Medulla oblongata (tissue), 1 donor: ENCODE measurements around the gene RAPGEF5.

Experiments used
- DNase-seq: peaks from one replicate; pipeline ENCODE4 v3.0.0-alpha.2; 2015; ENCODE audit errors: extremely low spot score

The RAPGEF5 gene

GRCh38 chr7:22219036-22219435 lies 137.9 kb downstream of the RAPGEF5 start:
- peak; percentile 94 for DNase-seq

GRCh38 chr7:22216832-22217475 lies 140.0 kb downstream of the RAPGEF5 start:
- DNase-seq = peak; percentile 37

- no peak for DNase-seq
These were observed 140.6 kb downstream of the RAPGEF5 start for GRCh38 chr7:22216309-22216708.

DNA sequence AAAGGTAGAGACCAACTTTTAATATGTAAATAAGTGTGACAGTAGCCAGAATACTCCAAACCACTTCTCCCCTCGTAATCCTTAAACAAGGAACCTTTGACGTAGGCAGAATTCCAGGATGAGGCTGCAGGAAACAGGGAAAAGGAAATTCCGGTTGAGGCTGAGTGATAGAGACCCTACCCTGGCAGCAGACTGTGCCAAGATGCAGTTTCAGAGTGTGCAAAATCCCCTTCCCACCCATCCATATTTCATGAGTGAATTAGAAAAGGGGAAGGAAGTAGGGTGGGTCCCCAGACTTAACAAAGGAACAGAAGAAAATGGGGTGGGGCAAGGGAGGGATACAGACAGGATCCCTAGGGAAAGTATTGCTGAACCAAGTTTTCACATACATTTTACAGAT lies 143.0 kb downstream of the RAPGEF5 start:
- no peak for DNase-seq

DNA sequence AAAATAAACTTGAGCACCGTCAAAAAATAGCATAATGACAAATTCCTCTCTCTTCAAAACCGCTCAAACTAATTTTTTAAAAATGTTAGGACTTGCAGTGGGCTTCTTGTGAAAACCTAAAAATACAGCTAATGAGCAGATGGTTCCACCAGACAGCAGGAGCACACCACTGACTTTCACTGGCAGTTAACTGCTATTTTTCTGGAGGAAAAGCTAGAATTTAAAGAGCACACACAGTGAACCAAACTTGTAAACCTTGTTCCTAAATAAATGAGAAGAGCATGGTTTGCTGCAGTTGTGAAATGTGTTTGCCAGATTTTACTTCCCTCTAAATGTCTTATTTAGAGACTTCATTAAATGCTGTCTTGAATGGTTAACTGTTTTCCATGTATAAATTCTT lies 143.9 kb downstream of the RAPGEF5 start:
- DNase-seq = no peak

DNA sequence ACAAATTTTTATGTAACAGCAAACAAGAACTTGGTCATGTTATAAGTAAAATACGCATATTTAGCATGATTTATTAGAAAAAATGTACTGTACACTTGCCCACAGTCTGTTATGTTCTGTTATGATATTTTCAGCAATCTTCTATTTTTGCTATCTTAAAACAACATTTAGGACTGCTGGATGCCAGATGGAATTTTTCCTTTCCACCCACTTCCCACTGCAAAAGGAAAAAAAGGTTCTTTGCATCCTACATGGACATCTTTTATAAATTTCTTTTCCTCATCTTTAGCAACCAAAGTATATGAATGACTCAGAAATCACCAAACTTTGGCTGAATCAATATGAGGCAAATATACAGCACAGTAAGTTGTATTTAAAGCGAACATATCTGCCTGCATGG lies 146.0 kb downstream of the RAPGEF5 start:
- DNase-seq = no peak

DNA sequence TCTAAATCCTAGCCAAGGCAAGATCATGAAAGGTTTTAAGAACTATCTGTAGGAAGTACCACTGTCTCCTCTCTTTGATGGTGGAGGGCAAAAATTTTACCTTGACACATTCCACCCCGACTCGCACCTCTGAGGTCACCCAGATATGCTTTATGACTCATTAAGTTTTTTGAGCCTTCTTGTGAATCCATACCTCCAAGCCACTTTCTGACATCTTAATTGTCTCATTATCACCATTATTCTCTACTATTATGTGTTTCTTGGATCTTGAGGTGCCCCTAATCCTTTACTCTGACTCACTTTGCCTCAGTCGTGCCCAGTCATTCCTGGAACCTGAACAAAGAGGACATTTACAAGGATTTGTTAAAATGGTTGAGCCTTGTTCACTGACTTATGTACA lies 146.6 kb downstream of the RAPGEF5 start:
- DNase-seq = no peak

DNA sequence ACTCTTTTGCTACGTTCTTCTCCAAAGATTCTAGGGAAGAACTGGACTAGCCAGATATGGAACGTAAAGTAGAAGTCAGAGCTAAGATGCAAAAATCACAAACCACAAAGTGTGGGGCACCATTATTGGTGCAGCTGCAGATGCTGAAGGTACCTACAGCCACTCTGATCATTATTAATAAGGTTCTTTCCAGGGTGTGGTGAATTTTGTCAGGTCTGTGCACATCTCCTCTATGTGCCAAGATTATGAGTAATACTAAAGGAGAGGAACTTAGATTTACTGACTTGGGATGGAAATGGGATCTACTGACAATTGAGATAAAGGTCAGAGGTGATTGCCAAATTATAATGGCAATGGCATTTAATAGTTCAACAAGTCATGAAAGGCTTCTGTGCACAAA lies 148.2 kb downstream of the RAPGEF5 start:
- DNase-seq = no peak

DNA sequence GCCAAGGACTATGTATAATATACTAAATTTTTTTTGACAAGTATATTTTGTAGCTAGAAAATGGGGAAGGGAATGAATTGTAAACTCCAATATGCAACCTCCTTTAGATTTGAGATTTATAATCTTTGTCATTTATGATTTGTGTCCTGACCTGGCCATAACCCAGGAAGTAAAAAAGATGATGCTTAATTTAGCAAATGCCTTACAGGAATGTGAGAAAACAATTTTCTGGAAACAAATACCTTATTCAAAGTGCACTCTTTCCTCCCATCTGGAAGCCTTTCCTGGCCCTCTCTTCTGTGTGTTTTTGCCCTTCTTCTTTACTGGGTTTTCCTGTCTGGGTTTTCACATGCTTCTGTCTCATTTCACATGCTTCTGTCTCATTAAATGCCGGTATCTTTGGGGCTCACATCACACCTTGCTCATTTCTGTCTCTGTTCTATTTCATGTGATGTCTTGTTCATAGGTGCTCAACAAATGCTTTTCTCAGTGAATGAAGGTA lies 149.2 kb downstream of the RAPGEF5 start:
- no peak for DNase-seq

- DNase-seq = no peak
These were observed 151.3 kb downstream of the RAPGEF5 start for GRCh38 chr7:22205631-22206030.

- no peak for DNase-seq
These were observed 152.6 kb downstream of the RAPGEF5 start for GRCh38 chr7:22204312-22204711.

DNA sequence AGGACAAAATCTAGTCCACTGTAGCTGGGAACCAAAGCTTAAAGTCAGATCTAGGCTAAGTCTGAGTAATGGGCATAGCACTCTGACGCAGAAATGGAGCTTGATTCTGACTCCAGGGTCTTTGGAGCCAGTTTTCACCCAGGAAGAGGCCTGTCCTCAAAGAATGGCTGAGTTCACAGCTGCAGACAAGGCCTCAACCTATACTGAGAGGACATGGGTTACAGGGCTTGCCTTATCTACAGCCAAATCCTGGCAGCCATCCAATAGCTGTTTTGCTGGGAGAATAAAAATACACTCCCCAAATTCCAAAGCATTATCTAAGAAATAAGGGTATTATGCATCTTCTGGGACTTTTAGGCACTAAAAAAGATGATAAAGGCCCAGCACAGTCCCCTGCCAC lies 154.8 kb downstream of the RAPGEF5 start:
- no peak for DNase-seq

- no peak for DNase-seq
These were observed 155.6 kb downstream of the RAPGEF5 start for GRCh38 chr7:22201186-22201880.

DNA sequence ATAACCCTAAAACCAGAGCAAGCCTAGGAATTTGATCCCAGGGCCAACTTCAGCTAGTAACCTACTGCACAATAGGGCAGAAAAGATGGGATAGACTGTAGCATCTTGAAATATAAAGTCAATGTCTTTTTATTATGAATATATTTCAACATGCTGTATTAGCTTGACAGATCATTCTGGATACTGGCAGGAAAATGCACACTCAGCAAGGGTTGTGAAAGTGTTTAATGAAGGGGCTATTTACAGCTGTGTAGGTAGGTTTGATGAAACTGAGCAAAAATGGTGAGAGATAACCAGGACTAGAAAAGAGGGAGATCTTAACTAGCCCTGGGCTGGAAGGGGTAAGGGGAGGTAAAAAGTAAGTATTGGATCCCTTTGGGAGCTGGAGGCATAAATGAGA lies 156.2 kb downstream of the RAPGEF5 start:
- no peak for DNase-seq

GRCh38 chr7:22200238-22200637 lies 156.7 kb downstream of the RAPGEF5 start:
- no peak for DNase-seq

DNA sequence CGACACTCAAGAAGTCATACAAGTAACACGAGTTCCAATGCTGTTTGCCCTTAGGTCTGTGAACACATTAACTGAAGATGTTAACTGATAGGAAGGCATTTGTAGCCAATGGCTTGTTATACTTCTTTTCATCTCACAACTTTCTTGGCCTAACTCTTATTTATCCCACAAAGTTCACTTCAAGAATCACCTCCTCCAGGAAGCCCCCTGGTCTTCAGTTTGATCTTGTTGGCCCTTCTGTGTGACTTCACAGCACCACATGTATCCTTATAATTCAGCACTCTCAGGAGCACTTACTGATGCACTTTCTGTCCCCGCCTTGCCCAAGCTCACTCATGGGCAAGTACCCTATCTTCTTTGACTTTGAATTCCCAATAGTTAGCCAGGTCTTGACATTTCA lies 159.6 kb downstream of the RAPGEF5 start:
- no peak for DNase-seq

DNA sequence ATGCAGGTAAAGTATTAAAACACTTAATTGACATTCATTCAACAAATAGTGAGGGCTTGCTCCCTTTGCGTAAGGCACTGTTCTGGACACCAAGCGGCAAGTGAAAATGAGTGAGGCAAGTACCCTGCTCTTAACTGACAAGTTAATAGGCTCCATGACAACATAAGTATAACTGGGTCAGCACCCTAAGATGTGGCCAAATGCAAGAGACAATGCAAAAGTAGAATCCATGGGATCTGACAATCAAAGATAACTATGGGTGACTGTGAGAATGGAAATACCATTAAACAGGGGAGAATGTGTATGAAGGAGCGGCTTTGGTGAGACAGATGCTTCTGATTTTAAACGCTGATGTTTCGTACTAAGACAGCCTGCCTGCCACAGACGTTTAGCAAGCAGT lies 160.5 kb downstream of the RAPGEF5 start:
- DNase-seq = no peak

DNA sequence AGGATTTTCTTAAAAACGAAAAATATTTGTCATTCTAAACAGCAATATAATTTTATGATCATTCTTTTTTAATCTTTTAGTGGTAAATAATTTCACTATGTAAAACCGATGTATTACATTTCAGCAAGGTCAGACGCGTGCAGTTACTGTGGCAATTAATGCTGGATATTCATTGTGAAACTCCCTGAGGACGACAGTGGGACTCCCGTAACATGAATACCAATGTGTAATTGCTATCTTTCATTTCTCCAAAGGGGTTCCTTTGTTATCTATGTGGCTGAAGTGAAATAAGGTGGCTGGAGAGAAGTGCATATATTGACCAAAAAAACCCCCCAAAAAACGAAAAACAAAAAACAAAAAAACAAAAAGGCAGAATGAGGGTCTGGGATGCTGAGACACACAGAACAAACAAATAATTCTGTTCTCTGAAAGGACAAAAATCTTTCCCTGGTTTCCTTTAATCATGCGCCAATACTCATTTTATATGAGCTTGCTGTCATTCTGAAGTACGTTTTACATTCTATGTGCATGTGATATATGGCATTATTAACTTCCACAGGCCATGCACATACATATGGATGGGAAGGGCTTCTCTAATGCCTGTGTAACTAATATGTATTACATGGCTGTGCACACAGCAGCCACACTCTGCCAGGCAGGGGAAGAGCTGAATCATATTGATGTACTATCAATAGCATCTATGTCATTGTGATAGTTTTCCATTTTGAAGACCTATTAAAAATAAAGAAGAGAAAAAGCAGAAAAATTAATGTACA lies 161.4 kb downstream of the RAPGEF5 start:
- no peak for DNase-seq

DNA sequence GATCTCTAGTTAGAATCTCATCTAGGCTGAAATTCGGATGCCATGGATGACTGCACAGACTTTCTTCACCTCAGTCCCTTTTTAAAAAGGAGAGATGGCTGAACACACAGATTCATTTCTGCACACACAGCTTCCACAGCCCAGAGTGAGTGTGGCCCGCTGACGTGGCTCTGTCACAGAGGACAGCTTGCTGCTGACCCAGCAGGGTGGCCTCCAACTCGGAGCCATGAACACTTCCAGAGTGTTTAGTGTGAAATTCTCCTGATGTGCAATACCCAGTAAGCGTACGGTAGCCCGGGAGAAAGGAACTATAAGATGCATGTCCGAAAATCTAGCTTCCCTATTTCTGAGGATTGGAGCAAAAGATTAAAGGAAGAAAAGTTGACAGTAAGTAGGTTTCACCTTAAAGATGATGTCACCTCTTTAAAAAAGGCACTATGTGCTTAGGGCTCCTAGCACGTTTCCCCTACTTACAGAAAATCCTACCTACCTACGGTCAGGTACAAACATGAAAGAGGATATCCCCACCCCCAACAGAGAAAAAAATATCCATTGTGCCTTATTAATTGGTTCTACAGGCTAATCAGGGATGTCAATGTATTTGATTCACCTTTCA lies 162.2 kb downstream of the RAPGEF5 start:
- DNase-seq = peak; percentile 71

DNA sequence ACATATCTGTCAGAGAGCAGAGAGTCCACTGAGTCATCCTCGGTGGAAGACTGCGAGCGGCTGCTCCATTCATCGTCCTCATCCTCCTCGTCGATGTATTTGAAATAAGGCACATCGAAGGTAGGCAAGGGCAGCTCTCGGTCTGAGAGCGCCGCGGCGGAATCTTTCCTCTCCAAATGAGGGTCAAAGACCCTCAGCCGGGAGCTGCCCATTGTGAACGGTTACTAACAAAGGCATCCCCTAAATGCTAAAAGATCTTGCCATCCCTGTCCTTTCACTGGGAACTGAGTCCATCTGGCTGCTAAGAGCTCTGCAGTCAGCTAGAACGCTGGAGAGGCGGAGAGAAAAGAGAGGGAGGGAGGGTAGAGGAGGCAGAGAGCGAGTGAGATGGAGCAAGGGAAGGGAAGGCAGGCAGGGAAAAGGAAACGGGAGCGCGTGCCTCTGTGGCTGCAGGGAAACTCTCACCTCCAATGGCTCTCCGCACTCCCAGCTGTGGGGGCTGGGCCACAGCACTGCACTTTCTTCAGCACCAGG lies 163.4 kb downstream of the RAPGEF5 start:
- DNase-seq = peak; percentile 87

- DNase-seq = no peak
These were observed 164.2 kb downstream of the RAPGEF5 start for GRCh38 chr7:22192801-22193200.

DNA sequence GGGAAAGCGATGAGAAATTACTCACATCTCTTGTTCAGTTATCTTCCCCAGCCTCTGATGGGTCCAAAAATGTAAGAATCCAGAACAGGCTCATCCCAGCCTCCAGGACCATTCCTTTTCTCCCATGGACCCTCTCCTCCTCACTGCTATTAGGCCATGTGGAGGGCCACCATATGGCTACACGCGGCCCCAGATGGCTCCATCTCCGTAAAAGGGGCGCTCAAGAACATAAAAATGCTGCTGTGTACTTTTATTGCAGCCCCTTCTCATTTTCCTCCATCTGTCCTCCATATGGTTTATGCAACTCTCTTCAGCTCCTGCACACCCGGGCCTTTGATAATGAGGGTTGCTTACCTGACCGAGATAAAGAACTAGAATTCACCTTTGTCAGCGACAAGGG lies 166.2 kb downstream of the RAPGEF5 start:
- DNase-seq = no peak
